ENCODE results near the gene ESF1. TPM values are rescaled to one million over a fixed set of nuclear protein-coding genes. Genes with fewer than 3 reads are reported as not detected.

Gene ESF1
- total RNA-seq, 2 donors from 2014 or later, result 8.3 to 9.6 TPM

- no peaks in the 10 kb centered on the region for H3K9me3 ChIP-seq (ENCODE audit: control insufficient read depth, low read length, poor library complexity, severe bottlenecking)
- no peak for DNase-seq
- Mint-ChIP-seq H3K27ac (no peak overlapping the region), H3K4me3 (no peak overlapping the region), H3K4me1 (no peaks in the 10 kb centered on the region), H3K36me3 (ENCODE audit: low read depth) (peaks cover 2% of the 10 kb centered on the region), H3K27me3 (peaks cover 35% of the 10 kb centered on the region)
- ATAC-seq, result no peak
These were observed 112.0 kb downstream of the ESF1 start for GRCh38 chr20:13672690-13673089.

GRCh38 chr20:13671916-13672378, 112.8 kb downstream of the ESF1 start:
- Mint-ChIP-seq H3K4me1 (no peaks in the 10 kb centered on the region), H3K27me3 (peaks cover 35% of the 10 kb centered on the region), H3K36me3 (ENCODE audit: low read depth) (peaks cover 2% of the 10 kb centered on the region), H3K27ac (no peak overlapping the region), H3K4me3 (no peak overlapping the region)
- ATAC-seq, result no peak
- no peaks in the 10 kb centered on the region for H3K9me3 ChIP-seq (ENCODE audit: control insufficient read depth, low read length, poor library complexity, severe bottlenecking)
- DNase-seq, result no peak

- no peak for ATAC-seq
- no peaks in the 10 kb centered on the region for H3K9me3 ChIP-seq (ENCODE audit: control insufficient read depth, low read length, poor library complexity, severe bottlenecking)
- Mint-ChIP-seq H3K4me3 (no peak overlapping the region), H3K27me3 (peaks cover 35% of the 10 kb centered on the region), H3K4me1 (no peaks in the 10 kb centered on the region), H3K36me3 (ENCODE audit: low read depth) (peaks cover 2% of the 10 kb centered on the region), H3K27ac (no peak overlapping the region)
- DNase-seq, result no peak
These were observed 113.2 kb downstream of the ESF1 start for GRCh38 chr20:13671512-13671911.

- ATAC-seq (no peak), DNase-seq (no peak)
- no peaks in the 10 kb centered on the region for H3K9me3 ChIP-seq (ENCODE audit: control insufficient read depth, low read length, poor library complexity, severe bottlenecking)
- Mint-ChIP-seq H3K27me3 (peaks cover 35% of the 10 kb centered on the region), H3K36me3 (ENCODE audit: low read depth) (peaks cover 2% of the 10 kb centered on the region), H3K4me1 (no peaks in the 10 kb centered on the region), H3K4me3 (no peak overlapping the region), H3K27ac (no peak overlapping the region)
These were observed 114.6 kb downstream of the ESF1 start for GRCh38 chr20:13670160-13670559.

- no peaks in the 10 kb centered on the region for H3K9me3 ChIP-seq (ENCODE audit: control insufficient read depth, low read length, poor library complexity, severe bottlenecking)
- Mint-ChIP-seq H3K36me3 (ENCODE audit: low read depth) (peaks cover 2% of the 10 kb centered on the region), H3K4me1 (no peaks in the 10 kb centered on the region), H3K27ac (no peak overlapping the region), H3K27me3 (peaks cover 35% of the 10 kb centered on the region), H3K4me3 (no peak overlapping the region)
- ATAC-seq, result no peak
- DNase-seq, result no peak
These were observed 118.9 kb downstream of the ESF1 start for GRCh38 chr20:13665709-13666395.

Other genes starting within 250 kb of the ESF1 start
- 10 to 100 TPM; 14.0 to 15.0 TPM for gene TASP1, start 146.0 kb downstream of the ESF1 start, total RNA-seq
- gene NDUFAF5, start 109 bp upstream of the ESF1 start, total RNA-seq, result 10 to 100 TPM; 30.9 to 55.4 TPM
- gene SEL1L2, start 205.7 kb upstream of the ESF1 start, total RNA-seq, result not detected
- under 1 TPM in 1 of 2 donors, not detected in 1; 0.85 TPM for gene MACROD2, start 210.6 kb upstream of the ESF1 start, total RNA-seq